ENCODE data around the gene DCDC2C. TPM values are rescaled to one million over a fixed set of nuclear protein-coding genes. Genes with fewer than 3 reads are reported as not detected.

DCDC2C gene
- total RNA-seq, 4 donors from 2014 or later: not detected

GRCh38 chr2:3749201-3749600, 45.8 kb downstream of the DCDC2C start:
- no peaks in the 10 kb centered on the region for H3K36me3 ChIP-seq
- intact Hi-C loops (cut with DNase I; ENCODE audit: low total_unique reads): no loop called here
- no peak for DNase-seq

GRCh38 chr2:3751251-3751650, 47.9 kb downstream of the DCDC2C start:
- Histone ChIP-seq H3K36me3 (no peaks in the 10 kb centered on the region), H3K4me3 (no peak overlapping the region), H3K9me3 (no peaks in the 10 kb centered on the region), H3K27ac (no peak overlapping the region), H3K4me1 (no peaks in the 10 kb centered on the region), H3K27me3 (no peaks in the 10 kb centered on the region)
- intact Hi-C loops (cut with DNase I; ENCODE audit: low total_unique reads): no loop called here
- DNase-seq: no peak
- no peak for TF ChIP-seq CTCF (IDR thresholded peaks at IDR 0.05)
- TF ChIP-seq POLR2A (IDR thresholded peaks at IDR 0.05): no peak

More at GRCh38 chr2:3749201-3749600, 45.8 kb downstream of the DCDC2C start:
- TF ChIP-seq CTCF (IDR thresholded peaks at IDR 0.05) (no peak), POLR2A (IDR thresholded peaks at IDR 0.05) (no peak)
- Histone ChIP-seq H3K4me3 (no peak overlapping the region), H3K27me3 (no peaks in the 10 kb centered on the region), H3K4me1 (no peaks in the 10 kb centered on the region), H3K9me3 (no peaks in the 10 kb centered on the region), H3K27ac (no peak overlapping the region)

- H3K27ac ChIP-seq: no peak overlapping the region
- DNase-seq: no peak
- H3K27me3 ChIP-seq: no peaks in the 10 kb centered on the region
- no peak overlapping the region for H3K4me3 ChIP-seq
- intact Hi-C loops (cut with DNase I; ENCODE audit: low total_unique reads): no loop called here
- no peaks in the 10 kb centered on the region for H3K36me3 ChIP-seq
- no peaks in the 10 kb centered on the region for H3K4me1 ChIP-seq
- TF ChIP-seq CTCF (IDR thresholded peaks at IDR 0.05): no peak
- TF ChIP-seq POLR2A (IDR thresholded peaks at IDR 0.05): no peak
- no peaks in the 10 kb centered on the region for H3K9me3 ChIP-seq
Observed at GRCh38 chr2:3751806-3752205, 48.4 kb downstream of the DCDC2C start.

- no peaks in the 10 kb centered on the region for H3K4me1 ChIP-seq
- H3K27ac ChIP-seq: no peak overlapping the region
- no peaks in the 10 kb centered on the region for H3K36me3 ChIP-seq
- intact Hi-C loops (cut with DNase I; ENCODE audit: low total_unique reads): no loop called here
- no peaks in the 10 kb centered on the region for H3K27me3 ChIP-seq
- H3K9me3 ChIP-seq: no peaks in the 10 kb centered on the region
- H3K4me3 ChIP-seq: no peak overlapping the region
- no peak for TF ChIP-seq POLR2A (IDR thresholded peaks at IDR 0.05)
- no peak for TF ChIP-seq CTCF (IDR thresholded peaks at IDR 0.05)
- no peak for DNase-seq
Observed at GRCh38 chr2:3752376-3752775, 49.0 kb downstream of the DCDC2C start.

- no peak for DNase-seq
- H3K4me3 ChIP-seq: no peak overlapping the region
- no peaks in the 10 kb centered on the region for H3K36me3 ChIP-seq
- no peaks in the 10 kb centered on the region for H3K27me3 ChIP-seq
- intact Hi-C loops (cut with DNase I; ENCODE audit: low total_unique reads): no loop called here
- TF ChIP-seq POLR2A (IDR thresholded peaks at IDR 0.05) (no peak), CTCF (IDR thresholded peaks at IDR 0.05) (no peak)
- no peaks in the 10 kb centered on the region for H3K4me1 ChIP-seq
- no peaks in the 10 kb centered on the region for H3K9me3 ChIP-seq
- H3K27ac ChIP-seq: no peak overlapping the region
Observed at GRCh38 chr2:3753561-3753960, 50.2 kb downstream of the DCDC2C start.

Measured in uterus (tissue), 4 donors.